SK-N-SH treated with all-trans-retinoic acid at 6 μM for 48 hours (cell line): ENCODE results near the gene FBXW12.

Source experiments
- ATAC-seq: fragments of 200-7000 bp; cut with Tn5 transposase; 3 replicates; pipeline ENCODE4 v1.9.1; 2020; ENCODE audit warnings: mild to moderate bottlenecking, moderate library complexity
- ARNTL ChIP-seq: fragments of 450-650 bp; formaldehyde crosslinking; IDR thresholded peaks from 2 replicates; pipeline ENCODE4 v1.5.0; 2020; ENCODE audit warnings: low read depth, mild to moderate bottlenecking, moderate library complexity, borderline replicate concordance
- BACH2 ChIP-seq: fragments of 250-450 bp; sonication (Bioruptor Pico); IDR thresholded peaks from 2 replicates; pipeline ENCODE4 v1.9.0; 2021; ENCODE audit warnings: mild to moderate bottlenecking, borderline replicate concordance
- CREB5 ChIP-seq: fragments of 250-450 bp; sonication (Bioruptor Pico); IDR thresholded peaks from 2 replicates; pipeline ENCODE4 v1.5.1; 2020; ENCODE audit warnings: low read depth, mild to moderate bottlenecking, moderate library complexity
- CSDC2 ChIP-seq: fragments of 250-450 bp; sonication (Bioruptor Pico); IDR thresholded peaks from 2 replicates; pipeline ENCODE4 v1.5.0; 2020; ENCODE audit warnings: mild to moderate bottlenecking, moderate library complexity
- ESRRG ChIP-seq: fragments of 250-450 bp; sonication (Bioruptor Pico); IDR thresholded peaks from 2 replicates; pipeline ENCODE4 v1.6.1; 2021; ENCODE audit warnings: mild to moderate bottlenecking
- GLIS3 ChIP-seq: fragments of 250-450 bp; sonication (Bioruptor Pico); IDR thresholded peaks from 2 replicates; pipeline ENCODE4 v1.5.0; 2020; ENCODE audit warnings: mild to moderate bottlenecking, moderate library complexity
- ISL1 ChIP-seq: fragments of 250-450 bp; sonication (Bioruptor Pico); IDR thresholded peaks from 2 replicates; pipeline ENCODE4 v2.1.2; 2022; ENCODE audit warnings: mild to moderate bottlenecking, moderate library complexity
- OSR1 ChIP-seq: fragments of 250-450 bp; sonication (Bioruptor Pico); IDR thresholded peaks from 2 replicates; pipeline ENCODE4 v1.8.0; 2022; ENCODE audit warnings: moderate library complexity, mild to moderate bottlenecking, inconsistent platforms
- PPARA ChIP-seq: fragments of 250-450 bp; sonication (Bioruptor Pico); IDR thresholded peaks from 2 replicates; pipeline ENCODE4 v1.5.0; 2020; ENCODE audit warnings: mild to moderate bottlenecking, borderline replicate concordance
- RARB ChIP-seq: fragments of 250-450 bp; sonication (Bioruptor Pico); IDR thresholded peaks from 2 replicates; pipeline ENCODE4 v1.8.0; 2021; ENCODE audit warnings: mild to moderate bottlenecking, moderate library complexity
- SNAI2 ChIP-seq: fragments of 250-450 bp; sonication (Bioruptor Pico); IDR thresholded peaks from 2 replicates; pipeline ENCODE4 v1.5.0; 2020; ENCODE audit warnings: mild to moderate bottlenecking, moderate library complexity
- TCF4 ChIP-seq: fragments of 250-450 bp; sonication (Bioruptor Pico); IDR thresholded peaks from 2 replicates; pipeline ENCODE4 v1.8.0; 2021; ENCODE audit warnings: mild to moderate bottlenecking, moderate library complexity, borderline replicate concordance
- TOX ChIP-seq: fragments of 250-450 bp; sonication (Bioruptor Pico); IDR thresholded peaks from 2 replicates; pipeline ENCODE4 v1.8.0; 2021; ENCODE audit warnings: mild to moderate bottlenecking, moderate library complexity, borderline replicate concordance
- TSHZ2 ChIP-seq: fragments of 250-450 bp; sonication (Bioruptor Pico); IDR thresholded peaks from 2 replicates; pipeline ENCODE4 v1.5.0; 2020; ENCODE audit warnings: mild to moderate bottlenecking, moderate library complexity
- ZC3H10 ChIP-seq: fragments of 250-450 bp; sonication (Bioruptor Pico); IDR thresholded peaks from 2 replicates; pipeline ENCODE4 v1.5.1; 2021; ENCODE audit warnings: mild to moderate bottlenecking, moderate library complexity
- ZFP3 ChIP-seq: fragments of 250-450 bp; sonication (Bioruptor Pico); IDR thresholded peaks from 2 replicates; pipeline ENCODE4 v1.5.0; 2020; ENCODE audit warnings: mild to moderate bottlenecking, moderate library complexity
- ZFP30 ChIP-seq: fragments of 450-650 bp; formaldehyde crosslinking; IDR thresholded peaks from 2 replicates; pipeline ENCODE4 v1.5.0; 2022; ENCODE audit warnings: mild to moderate bottlenecking, moderate library complexity
- ZNF565 ChIP-seq: fragments of 450-650 bp; formaldehyde crosslinking; conservative IDR thresholded peaks from 2 replicates; pipeline ENCODE4 v1.5.0; 2020; ENCODE audit warnings: low read depth, mild to moderate bottlenecking, moderate library complexity
- ZNF70 ChIP-seq: fragments of 450-650 bp; formaldehyde crosslinking; IDR thresholded peaks from 2 replicates; pipeline ENCODE4 v1.5.0; 2020; ENCODE audit warnings: mild to moderate bottlenecking, moderate library complexity
- ZNF8 ChIP-seq: fragments of 450-650 bp; formaldehyde crosslinking; IDR thresholded peaks from 2 replicates; pipeline ENCODE4 v1.5.0; 2020; ENCODE audit warnings: mild to moderate bottlenecking, moderate library complexity
- TF ChIP-seq, protein P1 (sequence below): fragments of 250-450 bp; sonication (Bioruptor Pico); IDR thresholded peaks from 2 replicates; pipeline ENCODE4 v1.8.0; 2020; ENCODE audit warnings: mild to moderate bottlenecking, moderate library complexity, borderline replicate concordance
- TF ChIP-seq, protein P2 (sequence below): fragments of 250-450 bp; sonication (Bioruptor Pico); IDR thresholded peaks from 2 replicates; pipeline ENCODE4 v1.5.1; 2021; ENCODE audit warnings: mild to moderate bottlenecking, moderate library complexity

Gene FBXW12

GRCh38 chr3:48418651-48419050 is 46.6 kb downstream of the FBXW12 start:
- ATAC-seq, result no peak
- no peak for TF ChIP-seq ZNF8
- TF ChIP-seq RARB (CRISPR knock-in tag), result no peak
- TF ChIP-seq, protein P1, sequence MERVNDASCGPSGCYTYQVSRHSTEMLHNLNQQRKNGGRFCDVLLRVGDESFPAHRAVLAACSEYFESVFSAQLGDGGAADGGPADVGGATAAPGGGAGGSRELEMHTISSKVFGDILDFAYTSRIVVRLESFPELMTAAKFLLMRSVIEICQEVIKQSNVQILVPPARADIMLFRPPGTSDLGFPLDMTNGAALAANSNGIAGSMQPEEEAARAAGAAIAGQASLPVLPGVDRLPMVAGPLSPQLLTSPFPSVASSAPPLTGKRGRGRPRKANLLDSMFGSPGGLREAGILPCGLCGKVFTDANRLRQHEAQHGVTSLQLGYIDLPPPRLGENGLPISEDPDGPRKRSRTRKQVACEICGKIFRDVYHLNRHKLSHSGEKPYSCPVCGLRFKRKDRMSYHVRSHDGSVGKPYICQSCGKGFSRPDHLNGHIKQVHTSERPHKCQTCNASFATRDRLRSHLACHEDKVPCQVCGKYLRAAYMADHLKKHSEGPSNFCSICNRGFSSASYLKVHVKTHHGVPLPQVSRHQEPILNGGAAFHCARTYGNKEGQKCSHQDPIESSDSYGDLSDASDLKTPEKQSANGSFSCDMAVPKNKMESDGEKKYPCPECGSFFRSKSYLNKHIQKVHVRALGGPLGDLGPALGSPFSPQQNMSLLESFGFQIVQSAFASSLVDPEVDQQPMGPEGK (CRISPR knock-in tag), result no peak
- no peak for TF ChIP-seq TCF4 (CRISPR knock-in tag)
- no peak for TF ChIP-seq ESRRG (CRISPR knock-in tag)
- TF ChIP-seq ZNF70 (CRISPR knock-in tag), result no peak
- TF ChIP-seq ISL1 (CRISPR knock-in tag), result no peak
- TF ChIP-seq GLIS3 (CRISPR knock-in tag), result no peak
- no peak for TF ChIP-seq ZC3H10 (CRISPR knock-in tag)
- TF ChIP-seq SNAI2 (CRISPR knock-in tag), result no peak
- TF ChIP-seq, protein P2, sequence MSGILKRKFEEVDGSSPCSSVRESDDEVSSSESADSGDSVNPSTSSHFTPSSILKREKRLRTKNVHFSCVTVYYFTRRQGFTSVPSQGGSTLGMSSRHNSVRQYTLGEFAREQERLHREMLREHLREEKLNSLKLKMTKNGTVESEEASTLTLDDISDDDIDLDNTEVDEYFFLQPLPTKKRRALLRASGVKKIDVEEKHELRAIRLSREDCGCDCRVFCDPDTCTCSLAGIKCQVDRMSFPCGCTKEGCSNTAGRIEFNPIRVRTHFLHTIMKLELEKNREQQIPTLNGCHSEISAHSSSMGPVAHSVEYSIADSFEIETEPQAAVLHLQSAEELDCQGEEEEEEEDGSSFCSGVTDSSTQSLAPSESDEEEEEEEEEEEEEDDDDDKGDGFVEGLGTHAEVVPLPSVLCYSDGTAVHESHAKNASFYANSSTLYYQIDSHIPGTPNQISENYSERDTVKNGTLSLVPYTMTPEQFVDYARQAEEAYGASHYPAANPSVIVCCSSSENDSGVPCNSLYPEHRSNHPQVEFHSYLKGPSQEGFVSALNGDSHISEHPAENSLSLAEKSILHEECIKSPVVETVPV, result no peak
- no peak for TF ChIP-seq OSR1 (CRISPR knock-in tag)
- no peak for TF ChIP-seq TOX (CRISPR knock-in tag)
- no peak for TF ChIP-seq ARNTL (CRISPR knock-in tag)
- TF ChIP-seq CSDC2 (CRISPR knock-in tag), result no peak
- TF ChIP-seq PPARA (CRISPR knock-in tag), result no peak
- no peak for TF ChIP-seq BACH2 (CRISPR knock-in tag)
- TF ChIP-seq TSHZ2 (CRISPR knock-in tag), result no peak
- no peak for TF ChIP-seq ZNF565 (CRISPR knock-in tag)
- TF ChIP-seq, all 23 proteins: peak for 0

DNA sequence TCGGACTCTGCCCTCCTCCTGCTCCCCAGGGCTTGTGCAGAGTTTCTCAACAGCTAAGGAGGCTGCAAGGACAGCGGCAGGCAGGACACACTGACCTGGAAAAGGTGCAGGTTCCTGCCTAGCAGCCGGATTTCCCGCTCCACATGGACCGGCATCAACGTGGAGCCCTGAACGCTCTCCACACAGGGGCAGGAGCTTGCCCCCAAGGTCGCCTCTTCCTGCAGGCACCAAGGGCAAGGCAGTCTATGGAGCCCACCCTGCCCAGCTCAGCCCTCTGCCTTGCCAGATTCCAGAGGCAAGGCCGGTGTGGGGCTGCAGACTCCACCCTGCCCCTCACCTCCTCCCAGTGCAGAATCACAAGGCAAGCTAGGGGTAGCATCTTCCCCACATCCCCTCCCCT is 47.1 kb downstream of the FBXW12 start:
- no peak for TF ChIP-seq ZFP3 (CRISPR knock-in tag)
- no peak for TF ChIP-seq RARB (CRISPR knock-in tag)
- TF ChIP-seq, protein P2, result no peak
- no peak for TF ChIP-seq SNAI2 (CRISPR knock-in tag)
- no peak for TF ChIP-seq ZFP30 (CRISPR knock-in tag)
- TF ChIP-seq, all 23 proteins: peak for 0
- no peak for ATAC-seq

- no peak for ATAC-seq
- TF ChIP-seq ZFP3 (CRISPR knock-in tag), result no peak
- TF ChIP-seq CREB5 (CRISPR knock-in tag), result no peak
- TF ChIP-seq, protein P2, result no peak
- TF ChIP-seq ZFP30 (CRISPR knock-in tag), result no peak
- TF ChIP-seq ESRRG (CRISPR knock-in tag), result no peak
- no peak for TF ChIP-seq ZNF565 (CRISPR knock-in tag)
- no peak for TF ChIP-seq ZNF8
- TF ChIP-seq ZC3H10 (CRISPR knock-in tag), result no peak
- no peak for TF ChIP-seq BACH2 (CRISPR knock-in tag)
- no peak for TF ChIP-seq OSR1 (CRISPR knock-in tag)
- TF ChIP-seq ARNTL (CRISPR knock-in tag), result no peak
These were observed 47.6 kb downstream of the FBXW12 start for GRCh38 chr3:48419597-48419996.
